Parathyroid adenoma (tissue), 2 donors: ENCODE data around the gene ATAD2B.

Experiments used
- H2AFZ ChIP-seq: fragments of 300-600 bp; sonication (generic); one replicate; pipeline ENCODE4 v1.7.0; 2017; ENCODE audit warnings: antibody characterized with exemption, mild to moderate bottlenecking
- H3K27ac ChIP-seq: fragments of 300-600 bp; sonication (generic); one replicate; pipeline ENCODE4 v1.7.0; 2017
- H3K27me3 ChIP-seq: fragments of 300-600 bp; sonication (generic); one replicate; pipeline ENCODE4 v1.7.0; 2017; ENCODE audit warnings: low read length; ENCODE audit not compliant: control insufficient read depth, insufficient read depth
- H3K36me3 ChIP-seq: fragments of 300-600 bp; sonication (generic); one replicate; pipeline ENCODE4 v1.7.0; 2017; ENCODE audit warnings: low read length; ENCODE audit not compliant: control insufficient read depth, insufficient read depth
- H3K4me1 ChIP-seq: fragments of 300-600 bp; sonication (generic); one replicate; pipeline ENCODE4 v1.7.0; 2017; ENCODE audit warnings: control low read depth
- H3K4me2 ChIP-seq: fragments of 300-600 bp; sonication (generic); one replicate; pipeline ENCODE4 v1.7.0; 2017; ENCODE audit warnings: low read length
- H3K4me3 ChIP-seq: fragments of 300-600 bp; sonication (generic); one replicate; pipeline ENCODE4 v1.7.0; 2017; ENCODE audit warnings: low read depth, low read length
- H3K79me2 ChIP-seq: fragments of 300-600 bp; sonication (generic); one replicate; pipeline ENCODE4 v1.7.0; 2017; ENCODE audit warnings: control low read depth
- H3K9ac ChIP-seq: fragments of 300-600 bp; sonication (generic); one replicate; pipeline ENCODE4 v1.7.0; 2017; ENCODE audit warnings: mild to moderate bottlenecking
- H3K9me3 ChIP-seq: fragments of 300-600 bp; sonication (generic); one replicate; pipeline ENCODE4 v1.7.0; 2017; ENCODE audit warnings: low read length; ENCODE audit not compliant: control insufficient read depth
- CTCF ChIP-seq: fragments of 300-600 bp; sonication (generic); IDR thresholded peaks from one replicate; pipeline ENCODE4 v1.7.0; 2017; ENCODE audit warnings: antibody characterized with exemption, mild to moderate bottlenecking
- donor health status: primary hyperparathyroidism.

Gene ATAD2B

GRCh38 chr2:23814963-23815362 is 112.0 kb downstream of the ATAD2B start:
- Histone ChIP-seq H3K4me3 (no peak overlapping the region), H3K9ac (no peak overlapping the region), H3K4me1 (no peaks in the 10 kb centered on the region), H3K4me2 (no peak overlapping the region), H3K79me2 (no peaks in the 10 kb centered on the region), H3K27me3 (no peaks in the 10 kb centered on the region), H3K36me3 (no peaks in the 10 kb centered on the region), H2AFZ (no peak overlapping the region), H3K27ac (no peak overlapping the region), H3K9me3 (no peaks in the 10 kb centered on the region)
- no peak for TF ChIP-seq CTCF

- TF ChIP-seq CTCF = no peak
- no peaks in the 10 kb centered on the region for H3K36me3 ChIP-seq
- H3K9ac ChIP-seq = no peak overlapping the region
These were observed 113.5 kb downstream of the ATAD2B start for GRCh38 chr2:23813438-23813837.

GRCh38 chr2:23809150-23809549 is 117.8 kb downstream of the ATAD2B start:
- Histone ChIP-seq H3K4me1 (no peaks in the 10 kb centered on the region), H3K9ac (no peak overlapping the region), H3K4me3 (no peak overlapping the region), H3K9me3 (no peaks in the 10 kb centered on the region), H3K4me2 (no peak overlapping the region), H2AFZ (no peak overlapping the region), H3K27ac (no peak overlapping the region), H3K36me3 (no peaks in the 10 kb centered on the region), H3K27me3 (no peaks in the 10 kb centered on the region), H3K79me2 (no peaks in the 10 kb centered on the region)
- no peak for TF ChIP-seq CTCF

More at GRCh38 chr2:23813438-23813837, 113.5 kb downstream of the ATAD2B start:
- H3K27me3 ChIP-seq = no peaks in the 10 kb centered on the region
- no peak overlapping the region for H2AFZ ChIP-seq
- H3K9me3 ChIP-seq = no peaks in the 10 kb centered on the region
- no peaks in the 10 kb centered on the region for H3K79me2 ChIP-seq
- no peak overlapping the region for H3K4me2 ChIP-seq
- no peaks in the 10 kb centered on the region for H3K4me1 ChIP-seq
- no peak overlapping the region for H3K27ac ChIP-seq
- H3K4me3 ChIP-seq = no peak overlapping the region

- H3K9ac ChIP-seq = no peak overlapping the region
- H2AFZ ChIP-seq = no peak overlapping the region
- no peak overlapping the region for H3K27ac ChIP-seq
- no peak overlapping the region for H3K4me2 ChIP-seq
- H3K27me3 ChIP-seq = no peaks in the 10 kb centered on the region
- no peaks in the 10 kb centered on the region for H3K36me3 ChIP-seq
- no peak for TF ChIP-seq CTCF
- H3K79me2 ChIP-seq = no peaks in the 10 kb centered on the region
- no peaks in the 10 kb centered on the region for H3K9me3 ChIP-seq
- H3K4me1 ChIP-seq = no peaks in the 10 kb centered on the region
- no peak overlapping the region for H3K4me3 ChIP-seq
These were observed 120.2 kb downstream of the ATAD2B start for GRCh38 chr2:23806665-23807249.

GRCh38 chr2:23806201-23806600 is 120.7 kb downstream of the ATAD2B start:
- Histone ChIP-seq H3K9ac (no peak overlapping the region), H2AFZ (no peak overlapping the region), H3K4me1 (no peaks in the 10 kb centered on the region), H3K27me3 (no peaks in the 10 kb centered on the region), H3K9me3 (no peaks in the 10 kb centered on the region), H3K36me3 (no peaks in the 10 kb centered on the region), H3K27ac (no peak overlapping the region), H3K79me2 (no peaks in the 10 kb centered on the region), H3K4me3 (no peak overlapping the region), H3K4me2 (no peak overlapping the region)
- TF ChIP-seq CTCF = no peak
